A549 treated with AZD2906 at 1 μM for 4 hours (cell line): Measurements from ENCODE around the gene CLIC5. TPM values are rescaled to one million over a fixed set of nuclear protein-coding genes. Genes with fewer than 3 reads are reported as not detected.

ENCODE experiments used
- total RNA-seq: library from RNA; stranded (reverse); fragments of 200-300 nt; extraction: Qiagen RNA extraction; gene quantifications from 5 replicates; pipeline ENCODE4 v1.2.3, GENCODE V29; 2022

The CLIC5 gene
- 0.01 TPM in 1 of 5 replicates, not detected in the others for total RNA-seq

GRCh38 chr6:46015119-46015968 is at the start of gene CLIC5:
Gene CLIC5, minus strand, starts transcription at chr6:46015860. Its CDS starts 318 bp downstream, at chr6:46015542.

Other genes starting within 250 kb of the CLIC5 start
- gene ENPP4, start 114.1 kb upstream of the CLIC5 start, total RNA-seq: 0.24 to 0.35 TPM (median 0.31 TPM) in 5 replicates
- gene ENPP5, start 155.1 kb upstream of the CLIC5 start, total RNA-seq: 0.04 TPM in 1 of 5 replicates, not detected in the others